ENCODE results near the gene FHIT. TPM values are rescaled to one million over a fixed set of nuclear protein-coding genes. Genes with fewer than 3 reads are reported as not detected.

FHIT gene
- total RNA-seq, 4 donors from 2014 or later = 4.6 to 6.1 (median 5.7) TPM

GRCh38 chr3:60622349-60622748 lies 628.9 kb downstream of the FHIT start:
- H3K9me3 ChIP-seq = peaks cover 0 to 8% (median 0%) of the 10 kb centered on the region in 4 donors
- intact Hi-C loops (cut with DNase I) = no loop called here
- no peaks in the 10 kb centered on the region for H3K36me3 ChIP-seq
- H3K4me3 ChIP-seq = no peak overlapping the region
- DNase-seq (ENCODE audit: extremely low spot score) = no peak
- H3K27me3 ChIP-seq = no peaks in the 10 kb centered on the region
- no peak overlapping the region for H3K27ac ChIP-seq (replicated peaks in 1 of 4)
- no peaks in the 10 kb centered on the region for H3K4me1 ChIP-seq
- TF ChIP-seq CTCF (IDR thresholded peaks at IDR 0.05) (no peak), EP300 (IDR thresholded peaks at IDR 0.05) (no peak), POLR2AphosphoS5 (IDR thresholded peaks at IDR 0.05) (no peak), POLR2A (IDR thresholded peaks at IDR 0.05; ENCODE audit: low read depth) (no peak)
- 50% methylated on average over 1 of the region's 1 CpG for WGBS

DNA sequence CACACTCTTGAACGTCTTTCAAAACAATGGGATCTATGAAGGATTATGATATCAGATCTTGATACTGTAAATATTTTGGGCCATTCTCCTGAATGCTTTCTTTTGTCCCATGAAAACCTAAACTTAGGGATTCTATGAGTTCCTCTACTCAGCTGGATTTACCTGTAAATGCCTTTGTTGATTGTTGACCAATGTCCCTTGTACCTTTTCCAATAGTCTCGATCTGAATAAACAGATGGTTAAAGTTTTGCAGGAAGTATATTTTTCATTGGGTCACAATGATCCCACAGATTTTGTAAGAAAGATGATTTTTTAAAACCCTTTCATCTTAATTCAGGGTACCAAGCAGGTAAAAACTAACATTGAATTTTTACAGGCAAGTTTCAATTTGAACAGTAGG lies 634.1 kb downstream of the FHIT start:
- intact Hi-C loops (cut with DNase I) = no loop called here
- WGBS = 80% methylated on average over 2 of the region's 2 CpGs
- Histone ChIP-seq H3K9me3 (peaks cover 0 to 8% (median 0%) of the 10 kb centered on the region in 4 donors), H3K36me3 (no peaks in the 10 kb centered on the region), H3K27me3 (no peaks in the 10 kb centered on the region), H3K4me3 (no peak overlapping the region), H3K27ac (replicated peaks in 1 of 4) (no peak overlapping the region), H3K4me1 (no peaks in the 10 kb centered on the region)
- TF ChIP-seq EP300 (IDR thresholded peaks at IDR 0.05) = no peak
- TF ChIP-seq POLR2A (IDR thresholded peaks at IDR 0.05; ENCODE audit: low read depth) = no peak
- TF ChIP-seq POLR2AphosphoS5 (IDR thresholded peaks at IDR 0.05) = no peak
- no peak for DNase-seq (ENCODE audit: extremely low spot score)

DNA sequence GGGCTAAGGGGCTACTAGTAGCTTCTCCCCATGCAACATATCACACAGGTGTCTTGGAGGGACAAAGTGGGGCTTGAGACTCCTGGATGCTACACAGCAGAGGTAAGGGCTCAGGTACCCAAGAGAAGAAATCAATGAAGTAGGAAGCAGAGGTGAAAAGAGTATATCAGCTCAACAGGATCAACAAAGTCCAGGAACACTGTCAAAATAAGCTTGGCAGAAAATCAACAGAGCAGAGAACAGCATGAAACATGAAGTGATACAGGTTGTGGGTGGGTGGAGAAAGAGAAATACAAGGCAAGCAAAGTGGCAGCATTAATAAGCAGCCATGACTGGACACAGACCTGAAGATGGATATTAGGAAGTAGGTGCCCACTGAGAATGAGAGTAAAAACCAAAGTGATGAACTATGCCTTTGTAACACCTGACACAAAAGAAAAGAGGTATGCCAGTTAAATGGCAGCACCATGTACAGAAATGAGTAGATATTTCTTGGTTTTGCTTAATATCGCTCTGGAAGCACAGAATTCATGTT lies 637.4 kb downstream of the FHIT start:
- Histone ChIP-seq H3K9me3 (no peaks in the 10 kb centered on the region), H3K36me3 (no peaks in the 10 kb centered on the region), H3K27me3 (no peaks in the 10 kb centered on the region), H3K4me3 (no peak overlapping the region), H3K4me1 (peaks cover 0 to 17% (median 8%) of the 10 kb centered on the region in 4 donors), H3K27ac (replicated peaks in 1 of 4) (no peak overlapping the region)
- DNase-seq (ENCODE audit: extremely low spot score) = no peak
- TF ChIP-seq EP300 (IDR thresholded peaks at IDR 0.05) = no peak
- TF ChIP-seq CTCF (IDR thresholded peaks at IDR 0.05) = no peak
- TF ChIP-seq POLR2AphosphoS5 (IDR thresholded peaks at IDR 0.05) = no peak
- no peak for TF ChIP-seq POLR2A (IDR thresholded peaks at IDR 0.05; ENCODE audit: low read depth)
- WGBS = 94% methylated on average over 1 of the region's 1 CpG
- intact Hi-C loops (cut with DNase I) = no loop called here

- peak overlapping the region in 1 of 4 donors; percentile 43 for H3K27ac ChIP-seq (replicated peaks in 1 of 4)
Measured at GRCh38 chr3:60610441-60611112, 640.7 kb downstream of the FHIT start.

More at GRCh38 chr3:60610441-60611112, 640.7 kb downstream of the FHIT start:
- H3K4me3 ChIP-seq = no peak overlapping the region
- WGBS = 80% methylated on average over 6 of the region's 7 CpGs
- H3K36me3 ChIP-seq = no peaks in the 10 kb centered on the region
- H3K27me3 ChIP-seq = no peaks in the 10 kb centered on the region
- intact Hi-C loops (cut with DNase I) = no loop called here
- peak; percentile 91 for DNase-seq (ENCODE audit: extremely low spot score)
- peaks cover 0 to 17% (median 8%) of the 10 kb centered on the region in 4 donors for H3K4me1 ChIP-seq
- TF ChIP-seq EP300 (IDR thresholded peaks at IDR 0.05) (peak; percentile 17), POLR2AphosphoS5 (IDR thresholded peaks at IDR 0.05) (peak; percentile 41 to 48), POLR2A (IDR thresholded peaks at IDR 0.05; ENCODE audit: low read depth) (no peak), CTCF (IDR thresholded peaks at IDR 0.05) (no peak)
- no peaks in the 10 kb centered on the region for H3K9me3 ChIP-seq

All from esophagus muscularis mucosa (tissue), 4 donors.